Upper lobe of right lung (tissue), 1 donor: ENCODE data around the gene DOCK1. TPM values are rescaled to one million over a fixed set of nuclear protein-coding genes. Genes with fewer than 3 reads are reported as not detected.
A peak's percentile ranks its signal among the peaks of the same experiment; 100 is the strongest.

Experiments used
- ATAC-seq: fragments of 200-7000 bp; cut with Tn5 transposase; one replicate; pipeline ENCODE4 v1.9.1; 2020; ENCODE audit warnings: mild to moderate bottlenecking, moderate library complexity
- DNase-seq: peaks from one replicate; pipeline ENCODE4 v3.0.0-alpha.2; 2020
- H3K27ac ChIP-seq: fragments of 200-600 bp; one replicate; pipeline ENCODE4 v1.8.0; 2022
- H3K27me3 ChIP-seq: fragments of 200-600 bp; one replicate; pipeline ENCODE4 v1.8.0; 2022; ENCODE audit warnings: mild to moderate bottlenecking
- H3K36me3 ChIP-seq: fragments of 200-600 bp; one replicate; pipeline ENCODE4 v1.8.0; 2022
- H3K4me1 ChIP-seq: fragments of 200-600 bp; one replicate; pipeline ENCODE4 v1.8.0; 2022
- H3K4me3 ChIP-seq: fragments of 200-600 bp; one replicate; pipeline ENCODE4 v1.8.0; 2022; ENCODE audit warnings: mild to moderate bottlenecking
- H3K9me3 ChIP-seq: fragments of 200-600 bp; one replicate; pipeline ENCODE4 v1.8.0; 2022
- intact Hi-C: fragments of 100-400 bp; cut with DNase I; formaldehyde crosslinking; loops from one replicate; pipeline ENCODE4 v1.11.0; 2022
- total RNA-seq: library from RNA; stranded (reverse); fragmentation: NEBNext Ultra II Directional; extraction: Animal tissue kit (Norgen Biotek cat#: 25700); gene quantifications from one replicate; pipeline ENCODE4 v1.2.1, GENCODE V29; 2021
- TF ChIP-seq, protein P1 (sequence below): fragments of 200-600 bp; IDR thresholded peaks from one replicate; pipeline ENCODE4 v1.8.0; 2022; ENCODE audit warnings: antibody characterized with exemption
- donor health status: DM: no; HTN: yes; CAD: no; lungs with severe emphysema.

Gene DOCK1
- total RNA-seq, 1 donor from 2014 or later, result 46.4 TPM

DNA sequence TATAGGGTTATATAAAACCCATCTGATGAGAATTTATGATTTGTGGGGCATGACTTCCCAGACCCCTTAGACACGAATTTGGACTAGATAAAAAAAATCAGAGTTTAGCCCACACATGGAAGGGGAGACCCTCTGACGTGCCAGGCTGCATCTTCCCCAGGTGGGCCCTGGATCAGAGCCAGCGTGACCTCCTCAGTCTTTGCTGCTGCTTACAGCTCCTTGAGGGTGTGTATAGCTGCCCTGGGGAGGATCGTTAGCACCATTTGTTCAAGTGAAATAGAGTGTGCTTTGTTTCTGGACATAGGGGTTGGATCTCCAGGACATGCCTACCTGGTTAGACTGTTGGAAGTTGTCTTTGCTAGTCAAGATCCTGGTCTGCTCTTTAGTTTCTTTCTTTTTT lies 54.2 kb downstream of the DOCK1 start:
- Histone ChIP-seq H3K4me1 (peaks cover 3% of the 10 kb centered on the region), H3K9me3 (no peaks in the 10 kb centered on the region), H3K27ac (no peak overlapping the region), H3K27me3 (no peaks in the 10 kb centered on the region), H3K36me3 (no peaks in the 10 kb centered on the region), H3K4me3 (no peak overlapping the region)
- intact Hi-C loops, result no loop called here
- ATAC-seq, result no peak
- TF ChIP-seq, protein P1, sequence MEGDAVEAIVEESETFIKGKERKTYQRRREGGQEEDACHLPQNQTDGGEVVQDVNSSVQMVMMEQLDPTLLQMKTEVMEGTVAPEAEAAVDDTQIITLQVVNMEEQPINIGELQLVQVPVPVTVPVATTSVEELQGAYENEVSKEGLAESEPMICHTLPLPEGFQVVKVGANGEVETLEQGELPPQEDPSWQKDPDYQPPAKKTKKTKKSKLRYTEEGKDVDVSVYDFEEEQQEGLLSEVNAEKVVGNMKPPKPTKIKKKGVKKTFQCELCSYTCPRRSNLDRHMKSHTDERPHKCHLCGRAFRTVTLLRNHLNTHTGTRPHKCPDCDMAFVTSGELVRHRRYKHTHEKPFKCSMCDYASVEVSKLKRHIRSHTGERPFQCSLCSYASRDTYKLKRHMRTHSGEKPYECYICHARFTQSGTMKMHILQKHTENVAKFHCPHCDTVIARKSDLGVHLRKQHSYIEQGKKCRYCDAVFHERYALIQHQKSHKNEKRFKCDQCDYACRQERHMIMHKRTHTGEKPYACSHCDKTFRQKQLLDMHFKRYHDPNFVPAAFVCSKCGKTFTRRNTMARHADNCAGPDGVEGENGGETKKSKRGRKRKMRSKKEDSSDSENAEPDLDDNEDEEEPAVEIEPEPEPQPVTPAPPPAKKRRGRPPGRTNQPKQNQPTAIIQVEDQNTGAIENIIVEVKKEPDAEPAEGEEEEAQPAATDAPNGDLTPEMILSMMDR, result no peak
- DNase-seq, result no peak

DNA sequence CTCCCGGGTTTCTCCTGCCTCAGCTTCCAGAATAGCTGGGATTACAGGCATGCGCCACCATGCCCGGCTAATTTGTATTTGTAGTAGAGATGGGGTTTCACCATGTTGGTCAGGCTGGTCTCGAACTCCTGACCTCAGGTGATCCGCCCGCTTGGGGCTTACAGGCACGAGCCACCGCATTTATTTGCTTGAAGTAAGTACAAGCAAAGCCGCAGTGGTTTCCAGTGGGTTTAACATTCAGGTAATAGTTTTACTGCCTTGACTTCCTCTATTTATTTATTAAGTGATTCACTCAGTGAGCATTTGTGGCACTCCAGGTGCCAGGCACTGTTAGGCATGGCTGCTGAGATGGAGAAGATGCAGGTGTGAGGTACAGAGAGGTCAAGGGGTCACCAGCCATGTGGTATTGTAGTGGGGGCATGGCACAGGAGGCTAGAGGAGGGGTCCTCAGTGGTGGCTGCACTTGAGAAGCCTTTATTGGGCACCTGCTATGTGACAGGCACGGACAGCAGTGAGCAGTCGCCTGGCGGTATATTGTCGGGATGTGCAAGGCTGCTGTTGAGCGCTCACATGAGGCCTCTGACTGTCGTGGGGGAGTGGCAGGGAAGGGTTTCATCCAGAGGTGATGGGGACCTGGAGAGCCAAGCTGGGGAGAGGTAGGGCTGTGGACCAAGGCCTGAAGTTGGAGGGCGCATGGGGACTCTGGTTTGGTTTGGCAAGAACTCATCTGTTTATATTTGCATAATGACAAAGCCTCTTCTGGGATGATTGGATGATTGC lies 54.9 kb downstream of the DOCK1 start:
- Histone ChIP-seq H3K27me3 (no peaks in the 10 kb centered on the region), H3K36me3 (no peaks in the 10 kb centered on the region), H3K9me3 (no peaks in the 10 kb centered on the region), H3K4me1 (peaks cover 3% of the 10 kb centered on the region), H3K4me3 (no peak overlapping the region), H3K27ac (no peak overlapping the region)
- DNase-seq, result no peak
- no peak for ATAC-seq
- TF ChIP-seq, protein P1, result no peak
- intact Hi-C loops, result no loop called here

DNA sequence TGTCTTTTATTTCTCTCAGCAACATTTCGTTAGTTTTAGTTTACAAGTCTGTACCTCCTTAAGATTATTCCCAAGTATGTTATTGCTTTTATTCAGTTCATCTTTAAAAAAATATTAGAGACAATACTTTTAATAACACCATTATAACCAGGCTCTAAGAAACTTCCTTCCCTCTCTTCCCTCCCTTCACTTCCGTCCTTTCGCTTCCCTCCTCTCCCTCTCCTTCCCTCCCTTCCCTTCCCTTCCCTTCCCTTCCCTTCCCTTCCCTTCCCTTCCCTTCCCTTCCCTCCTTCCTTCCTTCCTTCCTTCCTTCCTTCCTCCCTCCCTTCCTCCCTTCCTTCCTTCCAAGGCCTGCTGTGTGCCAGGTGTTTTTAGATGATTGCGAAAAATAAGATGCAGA lies 58.1 kb downstream of the DOCK1 start:
- peaks cover 3% of the 10 kb centered on the region for H3K4me1 ChIP-seq
- no peaks in the 10 kb centered on the region for H3K27me3 ChIP-seq
- intact Hi-C loops, result no loop called here
- TF ChIP-seq, protein P1, result no peak
- no peak for ATAC-seq
- H3K27ac ChIP-seq, result no peak overlapping the region
- H3K9me3 ChIP-seq, result no peaks in the 10 kb centered on the region
- no peak overlapping the region for H3K4me3 ChIP-seq
- DNase-seq, result no peak
- no peaks in the 10 kb centered on the region for H3K36me3 ChIP-seq

DNA sequence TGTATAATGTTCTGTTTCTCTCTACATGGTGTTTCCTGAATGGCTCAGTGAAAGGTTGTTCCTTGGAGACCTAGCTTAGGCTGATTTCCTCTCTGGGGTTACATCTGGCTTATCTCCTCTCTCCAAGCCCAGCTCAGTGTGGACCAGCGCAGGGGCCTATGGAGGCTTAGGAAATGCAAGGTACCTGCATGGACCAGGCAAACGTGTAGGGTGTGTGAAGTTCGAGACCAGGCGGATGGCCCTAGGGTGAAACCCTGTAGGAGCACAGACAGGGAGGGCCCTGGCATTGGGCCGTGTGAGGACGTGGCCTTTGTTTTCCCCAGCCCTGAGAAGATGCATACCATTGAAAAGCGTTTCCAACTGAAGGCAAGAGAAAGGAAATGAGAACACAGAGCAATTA lies 59.0 kb downstream of the DOCK1 start:
- H3K36me3 ChIP-seq, result no peaks in the 10 kb centered on the region
- H3K9me3 ChIP-seq, result no peaks in the 10 kb centered on the region
- intact Hi-C loops, result no loop called here
- ATAC-seq (peak; percentile 9), DNase-seq (no peak)
- TF ChIP-seq, protein P1, result no peak
- H3K4me3 ChIP-seq, result no peak overlapping the region
- peaks cover 3% of the 10 kb centered on the region for H3K4me1 ChIP-seq
- H3K27me3 ChIP-seq, result no peaks in the 10 kb centered on the region
- no peak overlapping the region for H3K27ac ChIP-seq

DNA sequence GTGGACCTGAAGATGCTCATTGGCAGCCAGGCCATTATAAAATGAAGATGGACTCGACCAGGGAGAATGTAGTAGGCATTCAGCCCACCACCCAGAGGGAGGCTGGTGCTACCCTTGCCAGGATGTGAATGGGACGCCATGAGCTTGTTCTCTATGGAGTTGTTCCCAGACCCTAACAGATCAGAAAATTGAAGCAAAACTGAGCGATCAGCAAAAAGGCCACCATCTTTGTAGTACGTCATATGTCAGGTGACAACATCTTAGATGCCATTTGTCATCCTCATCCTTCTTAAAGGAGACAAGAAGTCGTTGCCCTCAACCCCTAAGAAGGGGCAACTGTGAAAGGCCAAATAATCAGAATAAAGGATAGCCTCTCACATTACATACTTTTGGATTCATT lies 61.7 kb downstream of the DOCK1 start:
- TF ChIP-seq, protein P1, result no peak
- no peaks in the 10 kb centered on the region for H3K27me3 ChIP-seq
- no peak for ATAC-seq

More for the DNA sequence above, 61.7 kb downstream of the DOCK1 start:
- H3K4me1 ChIP-seq, result peaks cover 3% of the 10 kb centered on the region
- intact Hi-C loops, result no loop called here
- peaks cover 9% of the 10 kb centered on the region for H3K36me3 ChIP-seq
- no peaks in the 10 kb centered on the region for H3K9me3 ChIP-seq
- no peak overlapping the region for H3K27ac ChIP-seq
- no peak overlapping the region for H3K4me3 ChIP-seq
- DNase-seq, result no peak
